Activated T-helper 9 cell treated with anti-CD3 and anti-CD28 coated beads, Interleukin-2, amount 50 U/mL, for 16 hours (primary cell): ENCODE measurements around the gene XAGE1B.
"Not testable (repeated sequence)": the region's sequence is repeated elsewhere in the genome, so short reads cannot be mapped to it uniquely, and the experiment has no call there.

ENCODE experiments used
- DNase-seq: peaks from one replicate; pipeline ENCODE4 v3.0.0-alpha.2; 2020; ENCODE audit warnings: low read depth

Gene XAGE1B, protein sequence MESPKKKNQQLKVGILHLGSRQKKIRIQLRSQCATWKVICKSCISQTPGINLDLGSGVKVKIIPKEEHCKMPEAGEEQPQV

GRCh38 chrX:52516987-52517325 is at the start of gene XAGE1B:
Gene XAGE1B, minus strand, starts transcription at chrX:52517063. Its CDS starts 1,536 bp downstream, at chrX:52515527.
- DNase-seq, result not testable (repeated sequence)

GRCh38 chrX:52563105-52563504 is 46.2 kb upstream of the XAGE1B start:
- DNase-seq, result no peak

GRCh38 chrX:52558140-52558539 is 41.3 kb upstream of the XAGE1B start:
- DNase-seq, result no peak

DNA sequence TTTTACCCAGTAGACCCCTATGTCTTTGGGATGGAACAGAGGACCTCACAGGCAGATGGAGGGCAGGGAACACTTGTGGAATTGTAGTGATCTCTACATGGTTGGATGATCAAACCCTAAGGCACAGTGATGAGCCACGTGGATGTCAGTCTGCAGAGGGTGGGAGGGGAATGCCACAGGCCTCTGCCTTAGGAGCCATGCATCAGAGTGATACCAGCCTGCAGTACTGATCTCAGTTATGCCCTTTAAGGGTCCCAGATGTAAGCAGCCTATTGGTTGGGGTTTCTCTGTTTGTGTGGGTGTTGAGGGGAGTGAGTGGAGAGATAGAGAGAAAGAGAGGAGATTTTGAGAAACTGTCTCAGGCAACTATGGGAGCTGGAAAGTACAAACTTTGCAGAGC is 39.9 kb upstream of the XAGE1B start:
- no peak for DNase-seq

DNA sequence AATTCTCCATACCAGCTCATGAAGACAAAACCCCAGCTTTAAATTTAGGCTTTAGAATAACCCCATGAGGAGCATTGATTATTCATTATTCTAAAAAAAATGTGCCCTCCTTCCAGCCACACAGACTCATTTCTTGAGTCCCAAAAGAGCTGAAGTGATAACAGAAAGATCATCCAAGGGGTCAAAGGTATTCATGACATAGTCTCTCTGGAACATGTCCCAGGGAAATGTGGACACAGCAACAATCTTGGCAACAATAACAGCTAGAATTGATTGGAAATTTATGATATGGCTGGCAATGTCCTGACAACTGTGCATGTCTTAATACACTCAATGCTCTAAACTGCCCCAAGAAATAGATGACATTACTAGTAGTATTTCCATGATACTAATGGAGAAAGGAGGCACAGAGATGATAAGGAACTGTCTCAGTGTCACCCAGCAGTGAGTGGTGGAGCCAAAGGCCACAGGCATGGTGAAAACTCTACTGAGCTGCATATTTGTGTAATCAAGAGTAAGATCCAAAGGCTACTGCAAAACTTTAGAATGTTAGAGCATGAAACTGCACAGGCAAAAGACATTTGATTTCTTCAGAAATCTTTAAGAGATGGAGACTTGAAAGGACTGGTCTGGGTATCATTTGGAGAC is 37.3 kb upstream of the XAGE1B start:
- no peak for DNase-seq

- DNase-seq, result not testable (repeated sequence)
These were observed 31.9 kb upstream of the XAGE1B start for GRCh38 chrX:52548769-52549168.

DNA sequence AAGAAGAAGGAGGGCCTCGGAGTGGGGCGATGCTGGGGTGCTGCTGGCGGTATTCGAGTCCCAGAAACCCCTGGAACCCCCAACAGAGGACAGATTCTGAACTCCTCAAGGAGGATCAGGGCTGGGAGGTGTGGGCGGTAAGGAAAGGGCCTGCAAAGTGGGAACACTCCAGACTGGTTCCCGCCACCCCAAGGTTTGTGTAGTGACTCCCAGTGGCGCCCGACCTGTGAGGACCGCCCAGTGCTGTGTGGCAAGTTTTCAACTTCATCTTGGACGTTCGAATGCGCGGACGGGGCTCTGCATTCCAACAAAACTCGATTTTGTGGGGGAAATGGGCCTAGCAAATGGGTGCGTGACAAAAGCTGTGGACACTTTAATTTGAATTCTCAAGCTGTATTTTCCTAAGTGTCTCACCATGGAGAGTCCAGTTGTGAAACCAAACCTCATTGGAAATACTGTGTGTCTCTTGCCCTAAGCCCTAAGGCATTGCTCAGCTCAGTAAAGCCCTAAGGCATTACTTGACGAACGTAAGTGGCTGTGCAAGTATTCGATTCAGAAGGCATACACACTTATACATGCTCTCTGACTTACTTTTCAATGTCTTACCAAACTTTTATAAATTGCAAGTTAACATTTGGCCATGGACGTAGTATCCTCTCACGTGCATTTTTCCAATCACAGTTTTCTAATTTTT is 27.4 kb upstream of the XAGE1B start:
- DNase-seq, result no peak

DNA sequence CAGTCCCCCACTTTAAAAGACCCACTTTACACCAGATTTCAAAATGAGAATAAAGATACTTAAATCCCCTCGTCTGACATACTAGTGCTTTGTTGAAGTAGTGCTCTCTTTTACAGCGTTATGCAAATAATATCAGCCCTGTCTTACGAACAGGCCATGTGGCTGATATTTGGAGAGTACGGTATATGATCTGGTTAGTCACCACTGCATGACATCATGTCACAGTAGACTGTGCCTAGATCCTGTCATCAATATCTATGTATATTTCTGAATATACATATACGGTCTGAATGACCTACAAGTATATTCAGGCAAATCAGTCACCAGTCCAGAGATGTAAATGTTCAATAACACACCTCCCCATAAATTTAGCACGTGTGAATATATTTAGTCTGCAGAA is 25.4 kb upstream of the XAGE1B start:
- DNase-seq, result no peak

DNA sequence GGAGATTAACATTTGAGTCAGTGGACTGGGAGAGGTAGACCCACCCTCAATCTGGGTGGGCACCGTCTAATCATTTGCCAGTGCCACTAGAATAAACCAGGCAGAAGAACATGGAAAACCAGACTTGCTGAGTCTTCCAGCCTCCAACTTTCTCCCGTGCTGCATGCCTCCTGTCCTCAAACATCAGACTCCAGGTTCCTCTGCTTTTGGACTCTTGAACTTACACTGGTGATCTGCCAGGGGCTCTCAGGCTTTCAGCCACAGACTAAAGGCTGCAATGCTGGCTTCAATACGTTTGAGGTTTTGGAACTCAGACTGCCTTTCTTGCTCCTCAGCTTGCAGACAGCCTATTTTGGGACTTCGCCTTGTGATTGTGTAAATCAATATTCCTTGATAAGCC is 24.2 kb upstream of the XAGE1B start:
- DNase-seq, result not testable (repeated sequence)

DNA sequence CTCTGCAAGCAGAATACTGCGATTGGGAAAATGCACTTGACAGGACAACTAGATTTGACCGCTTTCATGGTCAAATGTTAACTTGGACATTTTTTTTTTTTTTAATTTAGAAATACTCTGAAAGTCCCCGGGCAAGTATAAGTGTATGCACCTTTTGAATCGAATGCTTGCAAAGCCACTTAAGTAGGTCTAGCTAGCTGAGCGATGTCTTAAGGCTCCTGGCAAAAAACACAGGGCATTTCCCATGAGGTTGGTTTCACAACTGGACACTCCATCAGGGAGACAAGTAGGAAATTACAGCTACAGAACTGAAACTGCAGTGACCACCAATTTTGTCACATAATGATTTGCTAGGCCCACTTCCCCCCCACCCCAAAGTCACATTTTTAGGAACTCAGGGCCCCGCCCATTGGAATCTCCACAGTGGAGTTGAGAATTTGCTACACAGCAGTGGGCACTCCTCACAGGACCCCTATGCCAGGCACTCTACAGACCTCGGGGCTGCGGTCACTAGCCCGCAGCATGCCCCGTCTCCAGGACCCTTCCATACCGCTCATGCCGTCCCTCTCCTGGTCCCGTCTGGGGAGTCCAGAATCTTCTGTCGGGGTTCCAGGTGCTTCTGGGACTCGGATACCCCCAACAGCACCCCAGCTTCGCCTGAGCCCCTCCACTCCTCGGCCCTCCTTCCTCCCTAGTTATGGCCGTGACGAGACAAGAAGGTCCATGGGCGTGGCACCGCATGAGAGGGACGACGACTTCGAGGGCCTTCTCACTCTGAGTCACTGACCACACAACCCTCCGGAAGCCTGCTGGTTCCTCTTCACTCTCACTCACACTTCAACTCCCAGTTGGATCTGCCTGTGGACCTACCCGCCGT is 515 bp downstream of the XAGE1B start:
- DNase-seq, result not testable (repeated sequence)

GRCh38 chrX:52511126-52511525 is 5.7 kb downstream of the XAGE1B start:
- DNase-seq, result not testable (repeated sequence)

- no peak for DNase-seq
These were observed 6.9 kb downstream of the XAGE1B start for GRCh38 chrX:52509916-52510315.

GRCh38 chrX:52507331-52507730 is 9.5 kb downstream of the XAGE1B start:
- DNase-seq, result no peak

DNA sequence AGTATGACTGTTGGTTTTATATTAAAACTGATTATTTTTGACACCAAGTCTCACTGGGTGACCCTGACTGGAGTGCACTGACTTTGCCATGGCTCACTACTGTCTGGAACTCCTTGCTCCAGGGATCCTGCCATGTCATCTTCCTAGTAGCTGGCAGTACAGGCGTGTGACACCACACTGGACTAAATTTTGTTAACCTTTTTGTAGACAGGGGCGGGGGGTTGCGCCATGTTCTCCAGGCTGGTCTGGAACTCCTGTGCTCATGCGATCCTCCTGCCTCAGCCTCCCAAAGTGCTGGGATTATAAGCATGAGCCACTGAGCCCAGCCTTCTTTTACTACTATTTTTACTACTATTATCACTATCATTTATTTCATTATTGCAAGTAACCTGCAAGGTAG is 12.3 kb downstream of the XAGE1B start:
- DNase-seq, result no peak

GRCh38 chrX:52501362-52501761 is 15.5 kb downstream of the XAGE1B start:
- not testable (repeated sequence) for DNase-seq

- not testable (repeated sequence) for DNase-seq
These were observed 20.5 kb downstream of the XAGE1B start for GRCh38 chrX:52496419-52496772.

DNA sequence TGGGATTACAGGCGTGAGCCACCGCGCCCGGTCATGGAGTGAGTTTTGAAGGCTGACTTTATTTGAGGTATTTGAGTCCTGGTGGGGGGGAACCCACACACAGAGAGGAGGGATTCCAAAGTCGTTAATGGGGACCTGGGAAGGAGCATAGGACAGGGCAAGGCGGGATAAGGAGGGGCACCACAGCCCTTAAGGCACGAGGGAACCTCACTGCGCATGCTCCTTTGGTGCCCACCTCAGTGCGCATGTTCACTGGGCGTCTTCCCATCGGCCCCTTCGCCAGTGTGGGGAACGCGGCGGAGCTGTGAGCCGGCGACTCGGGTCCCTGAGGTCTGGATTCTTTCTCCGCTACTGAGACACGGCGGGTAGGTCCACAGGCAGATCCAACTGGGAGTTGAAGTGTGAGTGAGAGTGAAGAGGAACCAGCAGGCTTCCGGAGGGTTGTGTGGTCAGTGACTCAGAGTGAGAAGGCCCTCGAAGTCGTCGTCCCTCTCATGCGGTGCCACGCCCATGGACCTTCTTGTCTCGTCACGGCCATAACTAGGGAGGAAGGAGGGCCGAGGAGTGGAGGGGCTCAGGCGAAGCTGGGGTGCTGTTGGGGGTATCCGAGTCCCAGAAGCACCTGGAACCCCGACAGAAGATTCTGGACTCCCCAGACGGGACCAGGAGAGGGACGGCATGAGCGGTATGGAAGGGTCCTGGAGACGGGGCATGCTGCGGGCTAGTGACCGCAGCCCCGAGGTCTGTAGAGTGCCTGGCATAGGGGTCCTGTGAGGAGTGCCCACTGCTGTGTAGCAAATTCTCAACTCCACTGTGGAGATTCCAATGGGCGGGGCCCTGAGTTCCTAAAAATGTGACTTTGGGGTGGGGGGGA is 21.1 kb downstream of the XAGE1B start, which contains the start of gene XAGE1A:
Gene XAGE1A, plus strand, starts transcription at position 264 of the 874 bp plus-strand sequence. CDS start 1,554 bp downstream, outside the sequence.
- DNase-seq, result not testable (repeated sequence)

- not testable (repeated sequence) for DNase-seq
These were observed 45.6 kb downstream of the XAGE1B start for GRCh38 chrX:52471301-52471700.
